GM12891 (cell line): Measurements from ENCODE around the gene MYO5B.

Experiments used
- POLR2AphosphoS5 ChIP-seq: IDR thresholded peaks from 2 replicates; pipeline ENCODE4 v1.6.1; 2011; ENCODE audit warnings: low read depth, low read length, control low read depth
- POU2F2 ChIP-seq: IDR thresholded peaks from 2 replicates; pipeline ENCODE4 v1.6.1; 2011; ENCODE audit warnings: low read depth, mild to moderate bottlenecking, control low read depth, low read length, moderate library complexity

DNA sequence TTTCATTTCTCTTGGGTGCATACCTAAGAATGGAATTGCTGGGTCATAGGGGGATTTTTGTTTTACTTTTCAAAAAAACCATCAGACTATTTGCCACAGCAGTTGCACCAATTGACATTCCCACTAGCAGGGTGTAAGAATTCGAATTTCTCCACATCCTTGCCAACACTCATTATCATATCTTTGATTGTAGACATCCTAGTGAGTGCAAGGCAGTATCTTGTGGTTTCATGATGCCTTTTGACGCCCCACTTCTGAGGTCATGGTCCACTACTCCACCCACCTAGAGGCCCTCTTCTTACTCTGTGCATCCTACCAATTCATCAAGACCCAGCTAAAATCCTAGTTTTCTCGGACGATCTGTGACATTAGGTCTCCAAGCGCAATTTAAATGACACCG, 161.9 kb downstream of the MYO5B start:
- TF ChIP-seq POLR2AphosphoS5: no peak
- TF ChIP-seq POU2F2: no peak
